GM18505 (cell line): ENCODE data around the gene DNASE2.
A peak's percentile ranks its signal among the peaks of the same experiment; 100 is the strongest.
"Not testable (repeated sequence)": the region's sequence is repeated elsewhere in the genome, so short reads cannot be mapped to it uniquely, and the experiment has no call there.

Experiments
- ATAC-seq: cut with Tn5 transposase; IDR thresholded peaks from one replicate; pipeline ENCODE4 v1.9.1; 2021; ENCODE audit not compliant: unreplicated experiment
- POLR2A ChIP-seq: IDR thresholded peaks from 4 replicates; pipeline ENCODE4 v1.6.1; 2011; ENCODE audit warnings: borderline replicate concordance; ENCODE audit not compliant: insufficient read depth, insufficient read length; ENCODE audit errors: extremely low read depth

DNASE2 gene

DNA sequence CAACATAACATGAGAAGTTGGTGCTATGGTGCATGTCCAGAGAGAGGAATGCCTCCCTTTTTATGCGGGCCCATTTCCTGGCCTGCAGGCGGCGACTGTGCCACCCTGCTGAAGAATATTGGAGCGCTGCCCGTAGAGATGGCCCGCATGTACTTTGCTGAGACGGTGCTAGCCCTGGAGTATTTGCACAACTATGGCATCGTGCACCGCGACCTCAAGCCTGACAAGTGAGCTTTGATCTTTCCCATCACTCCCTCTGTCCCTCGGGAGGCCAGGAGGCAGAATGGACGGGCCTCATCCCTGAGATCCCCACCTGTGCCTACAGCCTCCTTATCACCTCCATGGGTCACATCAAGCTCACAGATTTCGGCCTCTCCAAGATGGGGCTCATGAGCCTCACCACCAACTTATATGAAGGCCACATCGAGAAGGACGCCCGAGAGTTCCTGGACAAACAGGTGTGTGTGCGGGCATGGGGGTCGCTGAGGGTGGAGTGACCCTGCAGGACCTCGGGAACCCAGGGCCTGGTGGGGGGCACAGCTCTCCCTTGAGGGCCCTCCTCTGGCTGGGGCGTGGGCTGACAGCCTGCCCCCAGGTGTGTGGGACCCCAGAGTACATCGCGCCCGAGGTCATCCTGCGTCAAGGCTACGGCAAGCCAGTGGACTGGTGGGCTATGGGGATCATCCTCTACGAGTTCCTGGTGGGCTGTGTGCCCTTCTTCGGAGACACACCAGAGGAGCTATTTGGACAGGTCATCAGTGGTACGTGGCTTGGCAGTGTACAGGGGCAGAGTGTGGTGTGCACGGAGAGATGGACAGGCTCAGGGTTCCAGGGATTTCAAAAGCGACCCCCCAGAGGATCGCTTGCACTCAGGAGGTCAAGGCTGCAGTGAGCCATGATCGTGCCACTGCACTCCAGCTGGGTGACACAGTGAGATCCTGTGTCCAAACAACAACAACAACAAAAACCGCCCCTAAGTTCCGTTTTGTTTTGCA is 16.2 kb downstream of the DNASE2 start:
- ATAC-seq = no peak
- no peak for TF ChIP-seq POLR2A

- no peak for ATAC-seq
- no peak for TF ChIP-seq POLR2A
Measured at GRCh38 chr19:12864143-12864542, 17.1 kb downstream of the DNASE2 start.

DNA sequence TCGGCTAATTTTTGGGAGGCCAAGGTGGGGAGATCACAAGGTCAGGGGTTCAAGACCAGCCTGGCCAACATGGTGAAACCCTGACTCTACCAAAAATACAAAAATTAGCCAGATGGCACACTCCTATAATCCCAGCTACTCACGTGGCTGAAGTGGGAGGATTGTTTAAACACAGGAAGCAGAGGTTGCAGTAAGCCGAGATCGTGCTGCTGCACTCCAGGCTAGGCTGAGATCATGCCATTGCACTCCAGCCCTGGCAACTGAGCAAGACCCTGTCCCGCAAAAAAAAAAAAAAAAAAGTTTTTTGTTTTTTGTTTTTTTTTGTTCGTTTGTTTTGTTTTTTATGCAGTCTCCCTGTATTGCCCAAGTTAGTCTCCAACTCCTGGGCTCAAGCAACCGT is 21.7 kb downstream of the DNASE2 start:
- ATAC-seq = no peak
- TF ChIP-seq POLR2A = no peak

- ATAC-seq = no peak
- TF ChIP-seq POLR2A = no peak
Measured at GRCh38 chr19:12858041-12858928, 23.0 kb downstream of the DNASE2 start.

- no peak for TF ChIP-seq POLR2A
- ATAC-seq = no peak
Measured at GRCh38 chr19:12856653-12857052, 24.6 kb downstream of the DNASE2 start.

- TF ChIP-seq POLR2A = no peak
- peak; percentile 69 for ATAC-seq
Measured at GRCh38 chr19:12847159-12848139, 33.8 kb downstream of the DNASE2 start.

DNA sequence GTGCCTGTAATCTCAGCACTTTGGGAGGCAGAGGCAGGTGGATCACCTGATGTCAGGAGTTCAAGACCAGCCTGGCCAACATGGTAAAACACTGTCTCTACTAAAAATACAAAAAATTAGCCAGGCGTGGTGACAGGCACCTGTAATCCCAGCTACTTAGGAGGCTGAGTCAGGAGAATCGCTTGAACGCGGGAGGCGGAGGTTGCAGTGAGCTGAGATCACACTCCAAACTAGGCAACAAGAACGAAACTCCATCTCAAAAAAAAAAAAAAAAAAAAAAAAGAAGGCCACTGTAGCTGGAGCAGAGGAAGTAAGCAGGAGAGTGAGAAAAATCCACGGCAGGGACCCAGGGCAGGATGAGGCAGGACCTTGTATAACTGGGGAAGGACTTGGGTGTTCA is 34.6 kb downstream of the DNASE2 start:
- ATAC-seq = not testable (repeated sequence)

- no peak for ATAC-seq
- TF ChIP-seq POLR2A = no peak
Measured at GRCh38 chr19:12843999-12844732, 37.1 kb downstream of the DNASE2 start.

GRCh38 chr19:12843328-12843727 is 37.9 kb downstream of the DNASE2 start:
- ATAC-seq = no peak
- TF ChIP-seq POLR2A = no peak

GRCh38 chr19:12842511-12842910 is 38.7 kb downstream of the DNASE2 start:
- no peak for TF ChIP-seq POLR2A
- ATAC-seq = no peak

DNA sequence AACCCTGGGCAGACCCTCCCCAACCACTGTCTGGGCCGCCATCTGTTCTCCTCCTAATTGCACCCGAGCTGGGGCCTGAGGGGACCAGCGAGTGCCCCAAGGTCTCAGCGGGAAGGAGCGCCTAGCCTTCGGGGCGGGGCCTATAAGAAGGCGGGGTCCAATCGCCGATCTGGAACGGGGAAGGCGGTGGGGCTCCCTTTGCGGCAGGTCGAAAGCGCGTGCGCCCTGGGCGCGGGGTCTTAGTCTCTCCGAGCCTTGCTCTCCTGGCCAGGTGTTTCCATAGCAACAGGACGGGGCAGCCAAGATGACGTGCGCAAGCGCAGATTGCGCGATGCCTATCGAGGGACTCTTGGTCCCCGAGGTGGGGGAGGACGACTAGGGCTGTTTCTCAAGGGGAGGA is 40.2 kb downstream of the DNASE2 start:
- TF ChIP-seq POLR2A = no peak
- no peak for ATAC-seq

- no peak for ATAC-seq
- no peak for TF ChIP-seq POLR2A
Measured at GRCh38 chr19:12840091-12841079, 40.9 kb downstream of the DNASE2 start.
